Measurements from ENCODE around the gene SCAI.
A peak's percentile ranks its signal among the peaks of the same experiment; 100 is the strongest.
"Not testable (repeated sequence)": the region's sequence is repeated elsewhere in the genome, so short reads cannot be mapped to it uniquely, and the experiment has no call there.

Gene SCAI

DNA sequence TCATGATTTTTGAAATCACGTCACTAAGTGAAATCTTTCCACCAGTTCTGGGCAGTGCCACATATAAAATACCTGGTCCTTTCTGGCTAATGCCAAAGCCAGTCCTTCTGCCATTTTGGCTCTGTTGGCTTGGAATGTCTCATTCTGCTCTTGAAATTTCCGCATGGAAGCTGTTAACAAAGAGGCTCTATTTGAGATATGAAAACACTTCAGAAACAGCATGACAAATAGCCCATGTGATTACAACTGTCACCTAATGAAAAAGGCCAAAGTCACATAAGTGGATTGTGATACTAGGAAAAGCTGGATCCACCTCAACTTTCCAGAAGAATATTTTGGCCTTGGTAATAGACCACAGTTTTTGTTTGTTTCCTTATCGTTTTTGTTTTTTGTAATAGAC is 215.2 kb downstream of the SCAI start:
- H3K9ac ChIP-seq (ENCODE audit: low read length in 2 of 2): no peak overlapping the region
- no peak overlapping the region for H3K27ac ChIP-seq (ENCODE audit: low read length)
- no peaks in the 10 kb centered on the region for H3K4me1 ChIP-seq (ENCODE audit: control insufficient read depth, insufficient read depth, low read length)
- no peak overlapping the region for H3K4me3 ChIP-seq (ENCODE audit: low read length in 2 of 2)
- H3K27me3 ChIP-seq (ENCODE audit: control insufficient read depth in 1 of 2, insufficient read depth in 2 of 2, low read length in 2 of 2): no peaks in the 10 kb centered on the region
- H3K36me3 ChIP-seq (ENCODE audit: control insufficient read depth in 2 of 2, insufficient read depth in 2 of 2, low read length in 2 of 2): peaks cover 25 to 57% of the 10 kb centered on the region in 2 donors
- no peaks in the 10 kb centered on the region for H3K9me3 ChIP-seq (ENCODE audit: control insufficient read depth in 2 of 2, low read length in 2 of 2)

DNA sequence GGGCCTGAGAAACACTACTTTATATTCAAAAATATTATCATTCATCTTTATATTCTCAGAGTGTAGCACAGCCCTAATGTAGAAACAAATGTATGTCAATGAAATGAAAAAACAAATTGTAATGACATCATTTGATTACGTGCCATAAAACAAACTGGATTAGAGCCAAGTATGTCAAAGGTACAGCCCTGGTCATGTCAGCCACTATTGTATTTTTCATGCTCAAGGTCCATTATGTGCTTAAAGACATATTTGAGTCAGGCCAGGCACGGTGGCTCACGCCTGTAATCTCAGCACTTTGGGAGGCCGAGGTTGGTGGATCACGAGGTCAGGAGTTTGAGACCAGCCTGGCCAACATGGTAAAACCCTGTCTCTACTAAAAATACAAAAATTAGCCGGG is 222.9 kb downstream of the SCAI start:
- H3K27me3 ChIP-seq (ENCODE audit: control insufficient read depth in 1 of 2, insufficient read depth in 2 of 2, low read length in 2 of 2); H3K4me1 ChIP-seq (ENCODE audit: control insufficient read depth, insufficient read depth, low read length); H3K27ac ChIP-seq (ENCODE audit: low read length); H3K9me3 ChIP-seq (ENCODE audit: control insufficient read depth in 2 of 2, low read length in 2 of 2); H3K9ac ChIP-seq (ENCODE audit: low read length in 2 of 2); H3K4me3 ChIP-seq (ENCODE audit: low read length in 2 of 2): not testable (repeated sequence)
- H3K36me3 ChIP-seq (ENCODE audit: control insufficient read depth in 2 of 2, insufficient read depth in 2 of 2, low read length in 2 of 2): peaks cover 24 to 32% of the 10 kb centered on the region in 2 donors

DNA sequence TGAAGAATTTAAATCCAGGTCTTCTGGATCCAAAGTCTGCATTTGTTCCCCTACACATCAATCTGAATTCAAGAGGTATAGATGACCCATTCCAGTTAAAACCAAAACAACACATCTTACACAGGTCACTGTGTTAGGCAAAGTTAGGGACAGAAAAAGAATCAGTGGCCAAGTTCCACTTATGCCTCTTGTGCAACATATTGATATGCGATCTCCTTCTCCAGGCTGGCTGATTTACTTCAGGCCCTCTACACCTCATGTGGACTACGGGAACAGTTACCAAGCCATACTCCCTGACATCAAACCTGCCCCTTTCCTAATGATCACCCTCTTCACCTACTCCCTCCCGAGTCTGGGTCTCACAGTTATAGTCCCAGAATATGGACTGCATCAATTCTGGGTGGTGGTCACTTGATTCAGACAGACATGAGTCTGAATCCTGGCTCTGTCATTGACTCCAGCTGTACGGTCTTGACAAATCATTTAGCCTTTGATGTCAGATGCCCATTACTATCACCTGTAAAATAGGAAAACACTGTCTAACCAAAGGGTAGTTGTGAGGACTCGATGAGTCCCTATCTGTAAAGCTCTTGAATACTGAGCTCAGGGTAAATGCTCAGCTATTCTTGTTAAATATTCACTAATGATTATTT is 228.4 kb downstream of the SCAI start:
- H3K9me3 ChIP-seq (ENCODE audit: control insufficient read depth in 2 of 2, low read length in 2 of 2): no peaks in the 10 kb centered on the region
- H3K4me1 ChIP-seq (ENCODE audit: control insufficient read depth, insufficient read depth, low read length): no peaks in the 10 kb centered on the region
- H3K4me3 ChIP-seq (ENCODE audit: low read length in 2 of 2): no peak overlapping the region
- no peak overlapping the region for H3K9ac ChIP-seq (ENCODE audit: low read length in 2 of 2)
- peaks cover 34 to 48% of the 10 kb centered on the region in 2 donors for H3K36me3 ChIP-seq (ENCODE audit: control insufficient read depth in 2 of 2, insufficient read depth in 2 of 2, low read length in 2 of 2)
- H3K27ac ChIP-seq (ENCODE audit: low read length): no peak overlapping the region
- no peaks in the 10 kb centered on the region for H3K27me3 ChIP-seq (ENCODE audit: control insufficient read depth in 1 of 2, insufficient read depth in 2 of 2, low read length in 2 of 2)

DNA sequence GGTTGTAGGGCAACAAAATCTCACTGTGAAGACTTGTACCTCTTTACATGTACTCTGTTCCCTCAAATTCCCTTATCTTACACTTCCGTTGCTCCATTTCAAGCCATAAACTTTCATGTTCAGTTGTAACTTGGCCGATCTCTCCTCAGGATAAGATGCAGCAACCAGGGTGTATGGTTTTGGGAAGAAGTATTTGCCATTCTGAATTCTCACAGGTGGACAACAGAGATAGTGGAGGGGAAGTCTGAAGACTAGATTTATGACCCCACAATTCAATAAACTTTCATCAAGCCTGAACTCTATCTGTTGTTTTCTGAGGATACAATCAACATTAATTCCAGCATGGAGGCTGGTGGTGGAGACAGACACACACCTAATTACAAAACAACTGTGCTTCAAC is 229.9 kb downstream of the SCAI start:
- Histone ChIP-seq H3K4me1 (ENCODE audit: control insufficient read depth, insufficient read depth, low read length) (no peaks in the 10 kb centered on the region), H3K9ac (ENCODE audit: low read length in 2 of 2) (no peak overlapping the region), H3K27me3 (ENCODE audit: control insufficient read depth in 1 of 2, insufficient read depth in 2 of 2, low read length in 2 of 2) (no peaks in the 10 kb centered on the region), H3K27ac (ENCODE audit: low read length) (no peak overlapping the region), H3K36me3 (ENCODE audit: control insufficient read depth in 2 of 2, insufficient read depth in 2 of 2, low read length in 2 of 2) (peaks cover 28 to 44% of the 10 kb centered on the region in 2 donors), H3K4me3 (ENCODE audit: low read length in 2 of 2) (no peak overlapping the region), H3K9me3 (ENCODE audit: control insufficient read depth in 2 of 2, low read length in 2 of 2) (no peaks in the 10 kb centered on the region)

DNA sequence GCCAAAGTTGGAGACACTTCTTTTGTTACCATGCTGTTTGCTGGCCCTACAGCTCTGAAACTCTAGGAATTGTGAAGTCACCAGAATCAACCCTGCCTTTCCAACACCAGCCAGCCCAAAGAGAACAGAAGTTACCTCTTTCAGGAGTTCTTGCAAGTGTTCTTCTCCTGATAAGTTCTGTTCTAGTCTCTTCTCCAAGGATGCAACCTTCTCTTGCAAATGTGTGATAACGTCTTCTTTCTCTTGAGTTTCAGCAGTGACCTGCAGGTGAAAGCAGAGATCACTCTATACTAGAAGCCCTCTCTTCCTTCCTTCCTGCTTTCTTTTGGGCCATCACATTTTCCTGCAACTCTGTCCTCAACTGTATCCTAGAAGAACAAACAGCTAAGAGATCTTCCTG is 231.6 kb downstream of the SCAI start:
- no peak overlapping the region for H3K27ac ChIP-seq (ENCODE audit: low read length)
- H3K4me3 ChIP-seq (ENCODE audit: low read length in 2 of 2): no peak overlapping the region
- H3K9me3 ChIP-seq (ENCODE audit: control insufficient read depth in 2 of 2, low read length in 2 of 2): no peaks in the 10 kb centered on the region
- H3K36me3 ChIP-seq (ENCODE audit: control insufficient read depth in 2 of 2, insufficient read depth in 2 of 2, low read length in 2 of 2): peaks cover 37 to 40% of the 10 kb centered on the region in 2 donors
- H3K4me1 ChIP-seq (ENCODE audit: control insufficient read depth, insufficient read depth, low read length): no peaks in the 10 kb centered on the region
- H3K9ac ChIP-seq (ENCODE audit: low read length in 2 of 2): no peak overlapping the region
- H3K27me3 ChIP-seq (ENCODE audit: control insufficient read depth in 1 of 2, insufficient read depth in 2 of 2, low read length in 2 of 2): no peaks in the 10 kb centered on the region

DNA sequence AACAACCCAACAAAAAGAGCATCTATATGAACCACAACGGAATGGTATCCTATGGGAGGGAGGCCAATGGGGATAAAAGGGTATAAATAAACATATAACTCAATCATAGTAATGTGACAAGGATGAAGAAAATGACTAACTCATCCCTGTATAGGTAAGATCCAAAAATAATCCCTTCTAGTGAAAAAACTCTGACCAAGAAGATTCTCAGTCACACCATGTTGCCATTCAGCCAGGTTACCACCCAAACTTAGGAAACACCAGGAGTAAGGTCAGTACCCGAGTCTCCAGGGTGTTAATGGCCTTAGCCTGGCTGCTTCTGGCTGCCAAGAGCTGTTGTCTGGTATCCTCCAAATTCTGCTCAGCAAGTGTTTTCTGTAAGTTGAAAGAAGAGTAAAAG is 235.2 kb downstream of the SCAI start:
- no peak overlapping the region for H3K27ac ChIP-seq (ENCODE audit: low read length)
- H3K27me3 ChIP-seq (ENCODE audit: control insufficient read depth in 1 of 2, insufficient read depth in 2 of 2, low read length in 2 of 2): no peaks in the 10 kb centered on the region
- no peaks in the 10 kb centered on the region for H3K4me1 ChIP-seq (ENCODE audit: control insufficient read depth, insufficient read depth, low read length)
- no peak overlapping the region for H3K4me3 ChIP-seq (ENCODE audit: low read length in 2 of 2)
- peaks cover 26 to 28% of the 10 kb centered on the region in 2 donors for H3K36me3 ChIP-seq (ENCODE audit: control insufficient read depth in 2 of 2, insufficient read depth in 2 of 2, low read length in 2 of 2)
- no peaks in the 10 kb centered on the region for H3K9me3 ChIP-seq (ENCODE audit: control insufficient read depth in 2 of 2, low read length in 2 of 2)
- no peak overlapping the region for H3K9ac ChIP-seq (ENCODE audit: low read length in 2 of 2)

DNA sequence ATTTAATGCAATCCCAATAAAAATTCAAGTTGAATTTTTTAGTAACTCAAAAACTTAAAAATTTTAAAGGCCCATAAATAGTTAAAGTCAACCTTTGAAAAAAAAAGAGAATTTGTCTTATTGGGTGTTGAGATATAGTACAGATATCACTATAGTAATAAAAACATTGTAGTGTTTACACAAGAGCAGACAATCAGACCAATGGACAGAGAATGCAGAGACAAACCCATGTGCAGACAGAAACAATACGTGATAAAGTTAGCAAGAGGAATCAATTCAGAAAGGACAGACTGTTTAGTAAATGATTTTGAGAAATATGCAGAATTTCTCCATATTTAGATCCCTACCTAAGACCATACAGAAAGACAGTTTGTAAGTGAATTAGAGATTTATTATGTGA is 236.4 kb downstream of the SCAI start:
- H3K27ac ChIP-seq (ENCODE audit: low read length): no peak overlapping the region

DNA sequence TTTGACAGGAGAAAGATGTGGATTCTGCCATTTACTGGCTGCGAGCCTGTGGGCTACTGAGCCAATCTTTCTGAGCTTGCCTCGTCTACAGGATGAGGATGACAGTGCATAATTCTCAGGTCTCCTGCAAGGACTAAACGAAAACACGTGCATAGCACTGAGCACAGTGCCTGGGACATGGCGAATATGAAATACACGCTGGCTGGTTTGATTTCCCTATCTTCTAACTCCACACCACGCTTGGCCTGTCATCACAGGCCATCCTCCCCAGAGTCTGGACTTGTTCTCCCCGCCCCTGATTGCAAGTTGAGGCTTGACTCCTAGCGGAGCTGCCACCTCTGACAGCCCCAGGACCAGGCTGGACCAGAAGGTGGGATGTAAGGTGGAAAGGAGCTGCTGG is 243.5 kb downstream of the SCAI start:
- H3K4me1 ChIP-seq (ENCODE audit: control insufficient read depth, insufficient read depth, low read length): no peaks in the 10 kb centered on the region
- H3K27ac ChIP-seq (ENCODE audit: low read length): no peak overlapping the region
- H3K36me3 ChIP-seq (ENCODE audit: control insufficient read depth in 2 of 2, insufficient read depth in 2 of 2, low read length in 2 of 2): peaks cover 36 to 40% of the 10 kb centered on the region in 2 donors
- no peaks in the 10 kb centered on the region for H3K9me3 ChIP-seq (ENCODE audit: control insufficient read depth in 2 of 2, low read length in 2 of 2)
- H3K9ac ChIP-seq (ENCODE audit: low read length in 2 of 2): no peak overlapping the region
- H3K4me3 ChIP-seq (ENCODE audit: low read length in 2 of 2): no peak overlapping the region
- H3K27me3 ChIP-seq (ENCODE audit: control insufficient read depth in 1 of 2, insufficient read depth in 2 of 2, low read length in 2 of 2): no peaks in the 10 kb centered on the region

More for the DNA sequence above, 236.4 kb downstream of the SCAI start:
- Histone ChIP-seq H3K9me3 (ENCODE audit: control insufficient read depth in 2 of 2, low read length in 2 of 2) (no peaks in the 10 kb centered on the region), H3K36me3 (ENCODE audit: control insufficient read depth in 2 of 2, insufficient read depth in 2 of 2, low read length in 2 of 2) (peaks cover 24% of the 10 kb centered on the region in 2 donors), H3K27me3 (ENCODE audit: control insufficient read depth in 1 of 2, insufficient read depth in 2 of 2, low read length in 2 of 2) (no peaks in the 10 kb centered on the region), H3K4me1 (ENCODE audit: control insufficient read depth, insufficient read depth, low read length) (no peaks in the 10 kb centered on the region), H3K9ac (ENCODE audit: low read length in 2 of 2) (no peak overlapping the region), H3K4me3 (ENCODE audit: low read length in 2 of 2) (no peak overlapping the region)

DNA sequence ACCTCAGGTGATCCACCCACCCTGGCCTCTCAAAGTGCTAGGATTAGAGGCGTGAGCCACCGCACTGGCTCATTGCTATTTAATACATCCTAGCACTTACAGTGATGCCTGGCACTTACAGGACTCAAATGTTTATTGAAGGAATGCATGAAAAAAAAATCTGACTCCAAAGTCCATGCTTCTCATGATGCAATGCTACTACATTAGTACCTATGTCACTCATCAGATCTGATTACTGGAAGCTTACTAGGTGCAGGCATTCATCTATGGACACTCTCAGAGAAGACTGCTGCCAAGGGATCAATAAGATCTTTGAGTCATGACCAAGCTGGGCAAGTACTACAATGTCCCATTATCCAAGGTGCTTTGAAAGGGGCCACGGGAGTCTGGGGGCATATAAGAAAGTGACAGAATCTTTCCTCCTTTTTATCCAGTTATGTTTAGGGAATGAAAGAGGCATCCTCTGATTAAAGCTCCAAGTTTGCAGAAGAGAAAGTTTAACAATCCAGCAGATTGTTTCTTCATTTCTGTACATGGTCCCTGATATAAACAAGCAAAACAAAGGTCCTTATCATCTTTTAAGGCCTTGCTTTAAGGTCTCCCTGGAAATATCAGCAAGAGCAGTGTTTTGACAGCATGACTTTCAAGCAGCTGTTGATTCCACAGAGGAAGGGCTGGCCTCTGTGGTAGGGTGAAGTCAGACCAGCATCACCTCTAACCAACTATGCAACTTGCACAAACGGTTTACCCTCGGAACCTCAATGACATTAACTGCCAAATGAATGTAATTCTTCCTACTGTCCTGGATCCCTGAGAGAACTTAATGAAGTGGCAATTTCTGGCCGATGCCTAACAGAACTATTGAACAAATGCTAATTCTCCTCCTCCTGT is 245.5 kb downstream of the SCAI start:
- Histone ChIP-seq H3K4me1 (ENCODE audit: control insufficient read depth, insufficient read depth, low read length) (no peaks in the 10 kb centered on the region), H3K4me3 (ENCODE audit: low read length in 2 of 2) (no peak overlapping the region), H3K9me3 (ENCODE audit: control insufficient read depth in 2 of 2, low read length in 2 of 2) (no peaks in the 10 kb centered on the region), H3K27ac (ENCODE audit: low read length) (no peak overlapping the region), H3K36me3 (ENCODE audit: control insufficient read depth in 2 of 2, insufficient read depth in 2 of 2, low read length in 2 of 2) (peaks cover 38 to 40% of the 10 kb centered on the region in 2 donors), H3K9ac (ENCODE audit: low read length in 2 of 2) (no peak overlapping the region), H3K27me3 (ENCODE audit: control insufficient read depth in 1 of 2, insufficient read depth in 2 of 2, low read length in 2 of 2) (no peaks in the 10 kb centered on the region)

DNA sequence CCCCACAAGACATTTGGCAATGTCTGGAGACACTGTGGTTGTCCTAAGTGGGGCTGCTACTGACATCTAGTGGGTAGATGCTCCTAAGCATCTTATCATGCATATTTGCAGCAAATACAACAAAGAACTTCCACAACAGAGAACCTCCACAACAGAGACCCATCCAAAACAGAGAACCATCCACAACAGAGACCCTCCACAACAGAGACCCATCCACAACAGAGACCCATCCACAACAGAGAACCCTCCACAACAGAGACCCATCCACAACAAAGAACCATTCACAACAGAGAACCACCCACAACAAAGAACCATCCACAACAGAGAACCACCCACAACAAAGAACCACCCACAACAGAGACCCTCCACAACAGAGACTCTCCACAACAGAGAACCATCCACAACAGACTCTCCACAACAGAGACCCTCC is 248.6 kb downstream of the SCAI start:
- Histone ChIP-seq H3K4me1 (ENCODE audit: control insufficient read depth, insufficient read depth, low read length) (no peaks in the 10 kb centered on the region), H3K9ac (ENCODE audit: low read length in 2 of 2) (peak overlapping the region in 1 of 2 donors; percentile 55), H3K27me3 (ENCODE audit: control insufficient read depth in 1 of 2, insufficient read depth in 2 of 2, low read length in 2 of 2) (no peaks in the 10 kb centered on the region), H3K9me3 (ENCODE audit: control insufficient read depth in 2 of 2, low read length in 2 of 2) (no peaks in the 10 kb centered on the region), H3K27ac (ENCODE audit: low read length) (no peak overlapping the region), H3K36me3 (ENCODE audit: control insufficient read depth in 2 of 2, insufficient read depth in 2 of 2, low read length in 2 of 2) (peaks cover 42 to 46% of the 10 kb centered on the region in 2 donors), H3K4me3 (ENCODE audit: low read length in 2 of 2) (no peak overlapping the region)

Data from stomach smooth muscle (tissue), 2 donors.